H1 (cell line): ENCODE results near the gene ANKRD62. TPM values are rescaled to one million over a fixed set of nuclear protein-coding genes. Genes with fewer than 3 reads are reported as not detected.
"Not testable (repeated sequence)": the region's sequence is repeated elsewhere in the genome, so short reads cannot be mapped to it uniquely, and the experiment has no call there.

Source experiments
- CTCF ChIA-PET: fragments of 300-600 bp; sonication (Branson Sonifier 250); formaldehyde crosslinking; loops from one replicate; lab custom pipeline; 2021; ENCODE audit not compliant: partially characterized antibody; lab: Charles Lee
- POLR2A ChIA-PET: fragments of 300-600 bp; sonication (Branson Sonifier 250); formaldehyde crosslinking; loops from one replicate; lab custom pipeline; 2021; ENCODE audit warnings: inconsistent platforms; ENCODE audit not compliant: partially characterized antibody; lab: Charles Lee
- DNase-seq, 2 experiments: peaks; one replicate each; pipeline versions ENCODE4 v3.0.0 to v3.0.0-alpha.2; 2010 to 2022; ENCODE audit warnings: low spot score in 2 of 2, low read depth in 1 of 2, mixed read lengths in 1 of 2
- FAIRE-seq: peaks from 2 replicates; lab custom pipeline; 2011; peaks lifted over from hg19 to GRCh38; lab: Jason Lieb, UNC
- H2AFZ ChIP-seq: 2 replicates; pipeline ENCODE4 v1.8.1; 2012; ENCODE audit warnings: low read length, inconsistent platforms
- H2AK5ac ChIP-seq: 2 replicates; pipeline ENCODE4 v1.6.1; 2013; ENCODE audit warnings: low read depth, low read length
- H2BK120ac ChIP-seq: replicated peaks from 2 replicates; pipeline ENCODE3; 2013; ENCODE audit warnings: low read depth, low read length, inconsistent platforms
- H2BK12ac ChIP-seq: 2 replicates; pipeline ENCODE4 v1.6.1; 2013; ENCODE audit warnings: low read depth, low read length
- H2BK15ac ChIP-seq: 2 replicates; pipeline ENCODE4 v1.6.1; 2013; ENCODE audit warnings: low read length
- H2BK20ac ChIP-seq: 2 replicates; pipeline ENCODE4 v1.6.1; 2013; ENCODE audit warnings: low read length
- H2BK5ac ChIP-seq: 2 replicates; pipeline ENCODE4 v1.6.1; 2013; ENCODE audit warnings: low read depth, low read length
- H3K14ac ChIP-seq: 2 replicates; pipeline ENCODE4 v1.6.1; 2013; ENCODE audit warnings: inconsistent platforms; ENCODE audit not compliant: insufficient read length
- H3K18ac ChIP-seq: 2 replicates; pipeline ENCODE4 v1.6.1; 2013; ENCODE audit warnings: low read length; ENCODE audit errors: extremely low read depth
- H3K23ac ChIP-seq: 2 replicates; pipeline ENCODE4 v1.6.1; 2013; ENCODE audit warnings: inconsistent platforms; ENCODE audit not compliant: insufficient read length
- H3K23me2 ChIP-seq: 2 replicates; pipeline ENCODE4 v1.6.1; 2013; ENCODE audit warnings: low read depth, low read length
- H3K27ac ChIP-seq: 2 replicates; pipeline ENCODE4 v1.6.1; 2011; ENCODE audit warnings: low read depth, low read length, inconsistent platforms
- H3K27me3 ChIP-seq, 4 experiments: replicated peaks in 1 of 4; 1 replicate in 1 of 4; 2 replicates in 3 of 4; pipeline versions ENCODE4 v1.6.1 to v1.8.1; 2011 to 2013; ENCODE audit warnings: low read length in 3 of 4, mild to moderate bottlenecking in 3 of 4, inconsistent platforms in 2 of 4, mixed read lengths in 2 of 4, moderate library complexity in 1 of 4; ENCODE audit not compliant: control insufficient read depth in 3 of 4, insufficient read depth in 3 of 4; ENCODE audit errors: extremely low read depth in 1 of 4
- H3K36me3 ChIP-seq, 4 experiments: 2 replicates each; pipeline versions ENCODE4 v1.6.1 to v1.8.1; 2011 to 2013; ENCODE audit warnings: mild to moderate bottlenecking in 4 of 4, low read length in 3 of 4, moderate library complexity in 2 of 4, control low read depth in 1 of 4, inconsistent platforms in 1 of 4; ENCODE audit not compliant: insufficient read depth in 4 of 4, control insufficient read depth in 2 of 4
- H3K4ac ChIP-seq: replicated peaks from 2 replicates; pipeline ENCODE3; 2013; ENCODE audit warnings: low read length, low read depth, mixed read lengths, inconsistent platforms; ENCODE audit not compliant: insufficient read length
- H3K4me1 ChIP-seq, 4 experiments: replicated peaks in 1 of 4; 1 replicate in 1 of 4; 2 replicates in 3 of 4; pipeline versions ENCODE4 v1.6.1 to v1.8.1; 2011 to 2013; ENCODE audit warnings: low read length in 3 of 4, inconsistent platforms in 2 of 4, mixed read lengths in 1 of 4; ENCODE audit not compliant: insufficient read depth in 4 of 4, control insufficient read depth in 3 of 4
- H3K4me2 ChIP-seq, 2 experiments: 2 replicates each; pipeline versions ENCODE4 v1.6.1 to v1.8.1; 2011 to 2013; ENCODE audit warnings: low read depth in 2 of 2, low read length in 2 of 2, control low read depth in 1 of 2, inconsistent platforms in 1 of 2, mild to moderate bottlenecking in 1 of 2; ENCODE audit not compliant: insufficient read depth in 1 of 2
- H3K4me3 ChIP-seq, 4 experiments: fragments of 200-600, 300-600 bp in 1 of 4; sonication (generic), shearing (Covaris generic), sonication (Bioruptor Twin) in 1 of 4; 2 replicates each; pipeline versions ENCODE4 v1.5.1 to v1.8.1; 2011 to 2016; ENCODE audit warnings: low read length in 4 of 4, low read depth in 3 of 4, control low read depth in 2 of 4, inconsistent platforms in 2 of 4, mild to moderate bottlenecking in 2 of 4, mixed read lengths in 1 of 4, moderate library complexity in 1 of 4; ENCODE audit not compliant: insufficient read depth in 2 of 4; ENCODE audit errors: extremely low read depth in 1 of 4
- H3K56ac ChIP-seq: replicated peaks from 2 replicates; pipeline ENCODE3; 2013; ENCODE audit warnings: low read depth, mild to moderate bottlenecking, mixed read lengths, low read length, inconsistent platforms; ENCODE audit not compliant: insufficient read length
- H3K79me1 ChIP-seq: 2 replicates; pipeline ENCODE4 v1.6.1; 2013; ENCODE audit warnings: low read depth, low read length, control low read depth
- H3K79me2 ChIP-seq, 2 experiments: 2 replicates each; pipeline versions ENCODE4 v1.6.1 to v1.8.1; 2012 to 2013; ENCODE audit warnings: low read length in 2 of 2, mild to moderate bottlenecking in 2 of 2, inconsistent platforms in 1 of 2; ENCODE audit not compliant: insufficient read depth in 2 of 2, control insufficient read depth in 1 of 2
- H3K9ac ChIP-seq, 4 experiments: replicated peaks in 1 of 4; 1 replicate in 1 of 4; 2 replicates in 3 of 4; pipeline versions ENCODE4 v1.6.1 to v1.8.1; 2011 to 2013; ENCODE audit warnings: low read depth in 3 of 4, low read length in 3 of 4, control low read depth in 2 of 4, mild to moderate bottlenecking in 2 of 4, moderate library complexity in 2 of 4, inconsistent platforms in 1 of 4; ENCODE audit errors: extremely low read depth in 1 of 4
- H3K9me3 ChIP-seq, 2 experiments: 2 replicates each; pipeline versions ENCODE4 v1.6.1 to v1.8.1; 2012 to 2013; ENCODE audit warnings: mild to moderate bottlenecking in 2 of 2, moderate library complexity in 2 of 2, control low read depth in 1 of 2, inconsistent platforms in 1 of 2, low read depth in 1 of 2, low read length in 1 of 2, mixed read lengths in 1 of 2; ENCODE audit not compliant: insufficient read depth in 2 of 2
- H4K20me1 ChIP-seq, 2 experiments: replicated peaks in 1 of 2; 2 replicates each; pipeline versions ENCODE3 to v1.8.1; 2011 to 2013; ENCODE audit warnings: inconsistent platforms in 2 of 2, low read length in 2 of 2, mild to moderate bottlenecking in 1 of 2; ENCODE audit not compliant: insufficient read depth in 2 of 2, control insufficient read depth in 1 of 2
- H4K5ac ChIP-seq: 2 replicates; pipeline ENCODE4 v1.6.1; 2013; ENCODE audit warnings: low read length, low read depth, mixed read lengths, inconsistent platforms; ENCODE audit not compliant: insufficient read length
- H4K8ac ChIP-seq: 2 replicates; pipeline ENCODE4 v1.8.0; 2013; ENCODE audit warnings: mild to moderate bottlenecking, moderate library complexity, low read length, inconsistent platforms; ENCODE audit not compliant: insufficient read depth; ENCODE audit errors: extremely low read depth
- H4K91ac ChIP-seq: replicated peaks from 2 replicates; pipeline ENCODE3; 2013; ENCODE audit warnings: low read length, mixed read lengths, inconsistent platforms; ENCODE audit not compliant: insufficient read length
- RNF2 ChIP-seq: fragments of 200-900, 300-1000 bp; sonication (generic); IDR thresholded peaks from 2 replicates; pipeline ENCODE4 v1.7.1; 2016; ENCODE audit warnings: borderline replicate concordance, low read depth, mild to moderate bottlenecking, antibody characterized with exemption, low read length; ENCODE audit not compliant: poor library complexity, severe bottlenecking; ENCODE audit errors: missing control alignments
- SAP30 ChIP-seq: fragments of 300-600 bp; sonication (generic); IDR thresholded peaks from 2 replicates; pipeline ENCODE4 v1.7.1; 2012; ENCODE audit warnings: low read length, moderate library complexity, mild to moderate bottlenecking, inconsistent platforms; ENCODE audit not compliant: insufficient read depth, insufficient replicate concordance
- TEAD4 ChIP-seq: IDR thresholded peaks from 2 replicates; pipeline ENCODE4 v1.6.1; 2012; ENCODE audit warnings: low read depth, low read length, inconsistent platforms, mixed read lengths
- WGBS, 2 experiments: shearing (Covaris generic) in 1 of 2; methylation state at CpG; one replicate each; pipeline versions ENCODE4 v1.1.6 to v1.1.7; 2013 to 2015; ENCODE audit warnings: low lambda C conversion rate in 2 of 2, mixed read lengths in 2 of 2, inconsistent platforms in 1 of 2, low coverage in 1 of 2, missing lambda C conversion rate in 1 of 2; ENCODE audit not compliant: insufficient replicate concordance in 2 of 2, insufficient coverage in 1 of 2, insufficient read length in 1 of 2; ENCODE audit errors: extremely low coverage in 1 of 2, missing lambda C conversion rate in 1 of 2; 5-methylcytosine and 5-hydroxymethylcytosine counted together
- polyA plus RNA-seq, 7 experiments: library from polyadenylated mRNA; depleted of rRNA in 3 of 7; stranded (reverse) in 5 of 7; unstranded in 2 of 7; fragments of >200 nt in 5 of 7; fragments of 200-250 nt in 2 of 7; gene quantifications; 1 replicate in 5 of 7; 2 replicates in 1 of 7; 4 replicates in 1 of 7; pipeline versions ENCODE4 v1.2.1 to v1.2.3, GENCODE V29; 2011 to 2013; ENCODE audit warnings: missing spikeins in 2 of 7, mixed read lengths in 2 of 7
- total RNA-seq: library from RNA; stranded (reverse); fragmentation: NEBNext Ultra II Directional; extraction: Animal tissue kit (Norgen Biotek cat#: 25700); gene quantifications from 2 replicates; pipeline ENCODE4 v1.2.1, GENCODE V29; 2021

ANKRD62 gene
- total and polyA plus RNA-seq, 2 of the 8 experiments (the other 6 are each of a cell fraction or from before 2014, with no cell fraction given), result not detected

- TF ChIP-seq RNF2 (no peak), SAP30 (no peak), TEAD4 (no peak)
These were observed 17.1 kb upstream of the ANKRD62 start (continued) for GRCh38 chr18:12076424-12077140.

- H3K4me3 ChIP-seq, H3K14ac ChIP-seq, DNase-seq, H3K4me2 ChIP-seq, H2AFZ ChIP-seq, H3K27me3 ChIP-seq, H3K18ac ChIP-seq, H3K56ac ChIP-seq, POLR2A ChIA-PET, H4K5ac ChIP-seq, H3K27ac ChIP-seq, H4K20me1 ChIP-seq, FAIRE-seq, H2BK12ac ChIP-seq, H3K23me2 ChIP-seq, H3K23ac ChIP-seq, H4K91ac ChIP-seq, H3K4ac ChIP-seq, H2BK120ac ChIP-seq, H3K79me2 ChIP-seq, H2BK20ac ChIP-seq, CTCF ChIA-PET, H3K4me1 ChIP-seq, H3K9me3 ChIP-seq, H3K36me3 ChIP-seq, H2BK5ac ChIP-seq, H4K8ac ChIP-seq, H2AK5ac ChIP-seq, H3K9ac ChIP-seq, H3K79me1 ChIP-seq, H2BK15ac ChIP-seq: not testable (repeated sequence)
- 93% methylated on average over 2 of the region's 4 CpGs; no CpG with 5 or more reads in 1 of the 2 experiments for WGBS, 2 experiments
These were observed 15.6 kb upstream of the ANKRD62 start for GRCh38 chr18:12077994-12078393.
